Activated T-cell treated with anti-CD3 and anti-CD28 coated beads, Interleukin-2, amount 50 U/mL, for 24 hours (primary cell): ENCODE data around the gene PTPRZ1.

Experiments
- DNase-seq: peaks from one replicate; pipeline ENCODE4 v3.0.0-alpha.2; 2020
- H3K27ac Mint-ChIP-seq: 2 replicates; pipeline ENCODE4 v1.8.0; 2020; ENCODE audit warnings: mild to moderate bottlenecking, mixed read lengths
- H3K27me3 Mint-ChIP-seq: 2 replicates; pipeline ENCODE4 v1.8.0; 2020; ENCODE audit warnings: mixed read lengths
- H3K36me3 Mint-ChIP-seq: 2 replicates; pipeline ENCODE4 v1.8.0; 2020; ENCODE audit warnings: low read depth, mixed read lengths
- H3K4me1 Mint-ChIP-seq: 2 replicates; pipeline ENCODE4 v1.8.0; 2020; ENCODE audit warnings: low read depth, mixed read lengths
- H3K4me3 Mint-ChIP-seq: 2 replicates; pipeline ENCODE4 v1.8.0; 2020; ENCODE audit warnings: mild to moderate bottlenecking, moderate library complexity, mixed read lengths
- H3K9me3 Mint-ChIP-seq: 2 replicates; pipeline ENCODE4 v1.8.0; 2020; ENCODE audit warnings: mixed read lengths

The PTPRZ1 gene

DNA sequence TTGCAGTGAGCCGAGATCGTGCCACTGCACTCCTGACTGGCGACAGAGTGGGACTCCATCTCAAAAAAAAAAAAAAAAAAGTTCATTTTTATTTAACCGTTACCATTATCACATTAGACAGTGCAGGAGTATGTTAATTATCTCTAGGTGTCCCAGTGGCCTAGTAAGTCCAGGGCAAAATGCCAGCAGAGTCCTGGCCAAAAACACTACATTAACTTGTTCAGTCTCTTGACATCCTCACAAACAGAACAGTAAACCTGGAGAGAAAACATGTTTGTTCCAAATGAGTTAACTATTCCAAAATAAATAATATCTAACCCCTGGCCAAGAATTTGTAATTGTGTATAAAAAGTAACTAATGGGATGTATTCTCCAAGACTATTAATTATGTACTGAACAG is 43.2 kb downstream of the PTPRZ1 start:
- Mint-ChIP-seq H3K27me3 (no peaks in the 10 kb centered on the region), H3K36me3 (no peaks in the 10 kb centered on the region), H3K4me1 (no peaks in the 10 kb centered on the region), H3K9me3 (no peaks in the 10 kb centered on the region), H3K4me3 (no peak overlapping the region), H3K27ac (no peak overlapping the region)
- no peak for DNase-seq

- no peak overlapping the region for H3K4me3 Mint-ChIP-seq
- no peaks in the 10 kb centered on the region for H3K9me3 Mint-ChIP-seq
- no peaks in the 10 kb centered on the region for H3K4me1 Mint-ChIP-seq
- H3K27ac Mint-ChIP-seq = no peak overlapping the region
- H3K27me3 Mint-ChIP-seq = no peaks in the 10 kb centered on the region
- no peak for DNase-seq
- H3K36me3 Mint-ChIP-seq = no peaks in the 10 kb centered on the region
These were observed 47.0 kb downstream of the PTPRZ1 start for GRCh38 chr7:121919986-121920385.

GRCh38 chr7:121924269-121925186 is 51.6 kb downstream of the PTPRZ1 start:
- Mint-ChIP-seq H3K27ac (no peak overlapping the region), H3K9me3 (peaks cover 2% of the 10 kb centered on the region), H3K27me3 (no peaks in the 10 kb centered on the region), H3K36me3 (no peaks in the 10 kb centered on the region), H3K4me1 (no peaks in the 10 kb centered on the region), H3K4me3 (no peak overlapping the region)
- DNase-seq = no peak

- no peak for DNase-seq
- no peak overlapping the region for H3K4me3 Mint-ChIP-seq
- no peak overlapping the region for H3K27ac Mint-ChIP-seq
- no peaks in the 10 kb centered on the region for H3K36me3 Mint-ChIP-seq
- H3K4me1 Mint-ChIP-seq = no peaks in the 10 kb centered on the region
- H3K27me3 Mint-ChIP-seq = no peaks in the 10 kb centered on the region
- peaks cover 2% of the 10 kb centered on the region for H3K9me3 Mint-ChIP-seq
These were observed 58.4 kb downstream of the PTPRZ1 start for GRCh38 chr7:121931149-121931902.

GRCh38 chr7:121932768-121933167 is 59.8 kb downstream of the PTPRZ1 start:
- Mint-ChIP-seq H3K36me3 (no peaks in the 10 kb centered on the region), H3K4me1 (no peaks in the 10 kb centered on the region), H3K27me3 (no peaks in the 10 kb centered on the region), H3K9me3 (peaks cover 2% of the 10 kb centered on the region), H3K27ac (no peak overlapping the region), H3K4me3 (no peak overlapping the region)
- DNase-seq = no peak

- no peaks in the 10 kb centered on the region for H3K36me3 Mint-ChIP-seq
- H3K4me3 Mint-ChIP-seq = no peak overlapping the region
- no peaks in the 10 kb centered on the region for H3K9me3 Mint-ChIP-seq
- H3K4me1 Mint-ChIP-seq = no peaks in the 10 kb centered on the region
- H3K27me3 Mint-ChIP-seq = no peaks in the 10 kb centered on the region
- DNase-seq = no peak
- no peak overlapping the region for H3K27ac Mint-ChIP-seq
These were observed 64.1 kb downstream of the PTPRZ1 start for GRCh38 chr7:121936951-121937623.

DNA sequence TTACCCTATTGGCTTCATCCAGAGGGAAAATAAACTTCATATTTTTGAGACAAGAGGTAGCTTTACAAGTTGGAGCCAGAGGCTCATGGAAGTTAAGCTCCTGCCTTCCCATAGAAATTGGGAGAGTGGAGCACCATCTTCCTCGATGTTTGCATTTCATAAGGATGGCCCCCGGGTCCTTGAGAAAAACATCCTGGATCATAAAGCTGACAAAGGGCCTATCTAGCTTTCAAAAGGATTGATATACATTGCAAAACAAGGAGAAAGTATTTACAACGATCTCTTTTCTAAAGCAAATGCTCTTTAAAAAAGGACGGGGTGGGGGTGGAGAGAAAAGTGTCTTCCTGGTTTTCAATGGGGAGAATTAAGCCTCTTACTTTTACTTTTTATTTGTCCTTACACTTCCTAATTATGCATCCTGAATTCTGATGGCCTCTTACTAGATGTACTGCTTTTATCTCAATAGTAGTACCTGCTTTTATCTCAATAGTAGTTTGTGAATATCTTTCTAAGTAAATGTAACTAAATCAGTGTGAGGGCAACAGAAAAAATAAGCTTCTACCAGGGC is 65.6 kb downstream of the PTPRZ1 start:
- no peak overlapping the region for H3K4me3 Mint-ChIP-seq
- no peaks in the 10 kb centered on the region for H3K4me1 Mint-ChIP-seq
- no peaks in the 10 kb centered on the region for H3K9me3 Mint-ChIP-seq
- DNase-seq = no peak
- H3K36me3 Mint-ChIP-seq = no peaks in the 10 kb centered on the region
- no peaks in the 10 kb centered on the region for H3K27me3 Mint-ChIP-seq
- H3K27ac Mint-ChIP-seq = no peak overlapping the region

DNA sequence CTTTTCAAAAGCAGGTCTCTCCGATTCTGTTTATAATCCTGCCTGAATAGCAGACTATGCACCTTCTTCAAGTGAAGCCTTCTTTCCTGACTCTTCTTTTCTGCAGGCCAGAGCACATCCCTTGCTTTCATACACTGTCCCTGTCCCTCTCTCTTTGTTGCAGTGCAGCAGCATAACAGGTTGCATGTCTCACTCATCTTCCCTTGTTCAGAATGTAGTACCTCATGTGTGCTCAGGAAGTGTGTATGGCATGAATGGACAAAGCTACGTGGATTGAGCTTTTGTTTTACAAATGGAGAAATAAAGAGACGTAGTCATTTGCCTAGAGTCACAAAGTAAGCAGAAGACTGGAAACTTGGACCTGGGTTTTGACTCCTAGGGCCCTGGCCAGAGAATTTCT is 68.0 kb downstream of the PTPRZ1 start:
- H3K27ac Mint-ChIP-seq = no peak overlapping the region
- H3K4me1 Mint-ChIP-seq = no peaks in the 10 kb centered on the region
- H3K4me3 Mint-ChIP-seq = no peak overlapping the region
- no peaks in the 10 kb centered on the region for H3K27me3 Mint-ChIP-seq
- H3K36me3 Mint-ChIP-seq = no peaks in the 10 kb centered on the region
- H3K9me3 Mint-ChIP-seq = no peaks in the 10 kb centered on the region
- no peak for DNase-seq

DNA sequence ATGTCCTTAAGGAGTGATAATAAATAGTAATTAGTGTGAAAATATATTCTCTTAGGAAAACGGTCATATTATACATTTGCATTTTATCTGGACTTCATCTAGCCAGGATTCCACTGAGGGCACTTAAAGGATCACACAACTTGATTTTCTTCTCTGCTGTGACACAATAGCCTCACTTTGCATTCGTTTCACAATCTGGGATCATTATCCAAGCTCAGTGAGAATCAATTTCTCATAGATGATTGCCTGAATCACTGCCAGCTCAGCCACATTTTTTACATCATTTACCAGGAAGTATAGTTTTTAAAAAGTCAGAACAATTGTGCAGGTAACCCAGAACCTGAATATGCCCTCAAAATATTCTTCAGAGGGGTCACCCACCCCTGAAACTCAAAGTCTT is 68.9 kb downstream of the PTPRZ1 start:
- Mint-ChIP-seq H3K9me3 (no peaks in the 10 kb centered on the region), H3K36me3 (no peaks in the 10 kb centered on the region), H3K27me3 (no peaks in the 10 kb centered on the region), H3K4me1 (no peaks in the 10 kb centered on the region), H3K4me3 (no peak overlapping the region), H3K27ac (no peak overlapping the region)
- DNase-seq = no peak

DNA sequence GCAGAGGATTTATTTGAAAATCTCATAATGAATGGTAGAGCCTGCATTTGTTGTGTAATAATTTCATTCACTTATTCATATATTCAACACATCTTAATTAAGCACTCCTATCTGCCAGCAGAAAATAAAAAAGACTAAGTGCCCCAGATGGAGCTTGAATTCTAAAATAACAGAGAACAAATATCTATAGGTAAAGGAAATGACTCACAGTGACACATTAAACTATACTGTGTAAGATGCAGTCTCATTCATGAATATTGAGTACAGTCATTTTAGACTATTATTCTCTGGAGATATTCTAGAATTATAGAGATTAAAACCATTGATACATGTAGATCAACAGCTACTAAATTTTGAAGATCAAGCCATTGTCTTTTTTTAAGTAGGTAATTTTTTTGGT is 72.1 kb downstream of the PTPRZ1 start:
- no peaks in the 10 kb centered on the region for H3K9me3 Mint-ChIP-seq
- H3K4me1 Mint-ChIP-seq = no peaks in the 10 kb centered on the region
- no peaks in the 10 kb centered on the region for H3K27me3 Mint-ChIP-seq
- H3K4me3 Mint-ChIP-seq = no peak overlapping the region
- no peaks in the 10 kb centered on the region for H3K36me3 Mint-ChIP-seq
- no peak for DNase-seq
- H3K27ac Mint-ChIP-seq = no peak overlapping the region

DNA sequence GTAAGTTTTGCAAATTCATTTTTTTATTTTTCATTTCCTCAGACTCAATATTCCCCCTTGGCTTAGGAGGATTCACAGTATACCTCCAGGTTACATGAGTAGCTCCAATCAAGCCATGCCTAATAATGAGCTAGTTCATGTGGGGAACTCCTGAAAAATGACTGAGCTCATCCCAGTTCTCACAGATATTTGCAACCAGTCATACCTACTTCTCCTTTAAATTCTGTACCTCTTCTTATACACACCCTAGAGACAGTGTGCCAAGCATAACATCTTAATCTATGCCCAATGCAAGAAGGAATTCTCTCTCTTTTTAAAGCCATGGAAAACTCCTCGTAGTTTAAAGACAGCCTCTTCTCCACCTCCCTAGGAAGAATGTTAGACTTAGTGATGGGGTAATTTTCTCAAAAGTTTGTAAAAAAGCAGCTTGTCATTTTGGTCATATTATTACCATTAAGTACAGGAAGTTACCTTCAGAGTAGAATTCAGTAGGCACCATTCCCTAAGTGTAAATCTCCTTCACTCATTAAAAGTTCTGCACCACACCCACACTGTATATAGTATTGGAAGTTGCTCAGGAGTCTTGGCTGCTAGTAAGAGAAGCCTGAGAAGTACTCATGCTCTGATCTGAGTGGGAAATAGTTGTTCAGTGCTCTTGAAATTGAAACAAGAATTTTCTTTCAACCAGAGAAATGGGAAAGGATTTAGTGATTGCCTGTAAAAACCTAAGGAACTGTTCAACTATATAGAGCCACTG is 72.7 kb downstream of the PTPRZ1 start:
- no peak for DNase-seq
- no peaks in the 10 kb centered on the region for H3K9me3 Mint-ChIP-seq
- H3K4me1 Mint-ChIP-seq = no peaks in the 10 kb centered on the region
- H3K27me3 Mint-ChIP-seq = no peaks in the 10 kb centered on the region
- H3K36me3 Mint-ChIP-seq = no peaks in the 10 kb centered on the region
- H3K27ac Mint-ChIP-seq = no peak overlapping the region
- H3K4me3 Mint-ChIP-seq = no peak overlapping the region

DNA sequence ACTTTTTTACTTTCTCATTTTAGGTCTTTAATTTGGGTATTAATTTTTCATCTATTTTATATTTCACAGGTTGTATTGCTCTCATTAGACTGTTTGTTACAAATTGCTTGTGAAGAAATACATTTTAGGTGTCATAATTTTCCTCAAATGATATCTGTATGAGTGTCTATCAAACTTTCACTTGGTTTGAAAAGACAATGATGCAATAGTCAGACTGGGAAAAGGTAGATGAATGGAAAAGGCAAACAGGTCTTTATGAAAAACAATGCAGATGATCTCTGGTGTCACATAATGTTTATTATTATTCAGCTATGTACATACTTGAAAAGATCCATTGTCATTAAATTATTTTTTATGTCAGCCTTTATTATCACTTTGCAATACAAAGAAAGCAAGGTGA is 80.2 kb downstream of the PTPRZ1 start:
- Mint-ChIP-seq H3K27ac (no peak overlapping the region), H3K27me3 (no peaks in the 10 kb centered on the region), H3K9me3 (peaks cover 2% of the 10 kb centered on the region), H3K36me3 (no peaks in the 10 kb centered on the region), H3K4me1 (no peaks in the 10 kb centered on the region), H3K4me3 (no peak overlapping the region)
- no peak for DNase-seq

DNA sequence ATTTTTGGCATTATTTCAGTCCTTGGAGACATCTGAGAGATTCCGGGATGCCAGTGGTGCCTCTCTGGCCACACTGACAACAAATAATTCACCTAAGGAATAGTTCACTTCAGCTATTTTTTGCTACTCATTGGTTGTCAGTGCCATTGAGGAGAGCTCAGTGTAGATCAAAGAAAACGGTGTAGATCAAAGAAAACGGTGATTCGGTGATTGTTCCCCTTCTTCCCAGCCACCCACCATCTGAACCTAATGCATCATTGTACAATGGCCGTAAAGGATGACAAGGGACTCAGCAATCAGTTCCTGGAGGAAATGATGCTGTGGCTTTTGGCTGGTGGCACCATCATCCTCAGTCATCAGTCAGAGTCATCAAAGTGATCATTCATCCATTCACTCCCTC is 80.6 kb downstream of the PTPRZ1 start:
- Mint-ChIP-seq H3K36me3 (no peaks in the 10 kb centered on the region), H3K4me3 (no peak overlapping the region), H3K4me1 (no peaks in the 10 kb centered on the region), H3K27ac (no peak overlapping the region), H3K27me3 (no peaks in the 10 kb centered on the region), H3K9me3 (peaks cover 2% of the 10 kb centered on the region)
- DNase-seq = no peak

DNA sequence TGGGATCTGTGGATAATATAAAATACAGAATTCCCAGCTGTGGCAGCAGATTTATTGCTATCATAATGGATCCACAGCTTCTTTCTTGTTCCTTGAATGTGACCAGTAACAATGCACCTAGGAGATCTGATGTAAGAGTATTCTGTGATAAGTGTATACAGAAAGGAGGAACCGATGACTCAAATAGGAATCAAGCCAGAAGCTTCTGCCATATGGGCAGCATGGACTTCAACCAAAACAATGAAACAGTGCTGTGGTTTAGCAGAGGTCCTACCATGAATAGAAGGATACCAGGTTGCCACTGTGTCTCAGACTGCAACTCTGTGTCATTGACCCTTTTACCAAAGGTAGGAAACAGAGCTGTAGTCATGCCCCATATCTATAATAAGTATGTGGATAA is 81.8 kb downstream of the PTPRZ1 start:
- Mint-ChIP-seq H3K4me3 (no peak overlapping the region), H3K36me3 (no peaks in the 10 kb centered on the region), H3K4me1 (no peaks in the 10 kb centered on the region), H3K9me3 (peaks cover 2% of the 10 kb centered on the region), H3K27me3 (no peaks in the 10 kb centered on the region), H3K27ac (no peak overlapping the region)
- DNase-seq = no peak
